NB4 (cell line): ENCODE measurements around the gene YWHAE.
"Not testable (repeated sequence)": the region's sequence is repeated elsewhere in the genome, so short reads cannot be mapped to it uniquely, and the experiment has no call there.

Experiments used
- DNase-seq: peaks from one replicate; pipeline ENCODE4 v3.0.0; 2010; ENCODE audit warnings: low read depth
- H3K4me3 ChIP-seq: one replicate; pipeline ENCODE4 v1.5.1; 2011; ENCODE audit warnings: mild to moderate bottlenecking, low read depth, low read length, moderate library complexity
- CTCF ChIP-seq: IDR thresholded peaks from one replicate; pipeline ENCODE4 v1.5.1; 2012; ENCODE audit warnings: low read depth, low read length
- MAX ChIP-seq: IDR thresholded peaks from 2 replicates; pipeline ENCODE4 v1.6.1; 2011; ENCODE audit warnings: low read depth, low read length
- MYC ChIP-seq: IDR thresholded peaks from 2 replicates; pipeline ENCODE4 v1.6.1; 2011; ENCODE audit warnings: low read depth, low read length
- POLR2A ChIP-seq: IDR thresholded peaks from 2 replicates; pipeline ENCODE4 v1.6.1; 2011; ENCODE audit warnings: mild to moderate bottlenecking; ENCODE audit not compliant: insufficient read length; ENCODE audit errors: extremely low read depth

The YWHAE gene

GRCh38 chr17:1399679-1400512, at the start of gene YWHAE:
YWHAE (minus strand) TSS chr17:1400222; CDS start chr17:1400110, 112 bp downstream.
- peak within 1 kb of the TSS; percentile 94 for H3K4me3 ChIP-seq
- DNase-seq, result peak; percentile 93
- TF ChIP-seq MYC (peak; percentile 93), MAX (peak; percentile 86), POLR2A (peak; percentile 90), CTCF (no peak)

GRCh38 chr17:1449412-1449967, 49.5 kb upstream of the YWHAE start:
- TF ChIP-seq MAX (no peak), POLR2A (no peak), CTCF (no peak), MYC (no peak)
- no peak overlapping the region for H3K4me3 ChIP-seq
- no peak for DNase-seq

- H3K4me3 ChIP-seq, result no peak overlapping the region
- TF ChIP-seq MAX (no peak), MYC (no peak), CTCF (no peak), POLR2A (no peak)
- DNase-seq, result no peak
Observed at GRCh38 chr17:1447052-1447451, 47.0 kb upstream of the YWHAE start.

GRCh38 chr17:1446201-1446600, 46.2 kb upstream of the YWHAE start:
- TF ChIP-seq MAX (no peak), CTCF (no peak), POLR2A (no peak), MYC (no peak)
- DNase-seq, result no peak
- H3K4me3 ChIP-seq, result no peak overlapping the region

GRCh38 chr17:1445695-1446094, 45.7 kb upstream of the YWHAE start:
- DNase-seq, result not testable (repeated sequence)

GRCh38 chr17:1442721-1443120, 42.7 kb upstream of the YWHAE start:
- not testable (repeated sequence) for H3K4me3 ChIP-seq, DNase-seq

More at GRCh38 chr17:1445695-1446094, 45.7 kb upstream of the YWHAE start:
- H3K4me3 ChIP-seq, result not testable (repeated sequence)
